ENCODE measurements around the gene PPP1R3F.
"Not testable (repeated sequence)": the region's sequence is repeated elsewhere in the genome, so short reads cannot be mapped to it uniquely, and the experiment has no call there.

DNA sequence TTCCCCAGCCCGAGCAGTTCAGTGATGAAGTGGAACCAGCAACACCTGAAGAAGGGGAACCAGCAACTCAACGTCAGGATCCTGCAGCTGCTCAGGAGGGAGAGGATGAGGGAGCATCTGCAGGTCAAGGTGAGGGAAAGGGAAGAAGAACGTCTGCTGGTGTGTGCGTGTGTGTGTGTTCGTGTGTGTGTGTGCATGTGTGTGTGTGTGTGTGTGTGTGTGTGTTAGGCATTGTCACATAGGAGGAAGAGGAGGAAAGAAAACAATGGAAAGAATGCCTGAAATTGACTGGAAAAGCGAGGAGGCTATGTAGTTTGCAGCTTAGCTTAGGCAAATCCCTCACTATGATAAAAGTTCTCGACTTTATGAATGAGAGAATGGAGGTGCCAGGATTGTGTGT is 54.1 kb downstream of the PPP1R3F start:
- TF ChIP-seq, protein P1, sequence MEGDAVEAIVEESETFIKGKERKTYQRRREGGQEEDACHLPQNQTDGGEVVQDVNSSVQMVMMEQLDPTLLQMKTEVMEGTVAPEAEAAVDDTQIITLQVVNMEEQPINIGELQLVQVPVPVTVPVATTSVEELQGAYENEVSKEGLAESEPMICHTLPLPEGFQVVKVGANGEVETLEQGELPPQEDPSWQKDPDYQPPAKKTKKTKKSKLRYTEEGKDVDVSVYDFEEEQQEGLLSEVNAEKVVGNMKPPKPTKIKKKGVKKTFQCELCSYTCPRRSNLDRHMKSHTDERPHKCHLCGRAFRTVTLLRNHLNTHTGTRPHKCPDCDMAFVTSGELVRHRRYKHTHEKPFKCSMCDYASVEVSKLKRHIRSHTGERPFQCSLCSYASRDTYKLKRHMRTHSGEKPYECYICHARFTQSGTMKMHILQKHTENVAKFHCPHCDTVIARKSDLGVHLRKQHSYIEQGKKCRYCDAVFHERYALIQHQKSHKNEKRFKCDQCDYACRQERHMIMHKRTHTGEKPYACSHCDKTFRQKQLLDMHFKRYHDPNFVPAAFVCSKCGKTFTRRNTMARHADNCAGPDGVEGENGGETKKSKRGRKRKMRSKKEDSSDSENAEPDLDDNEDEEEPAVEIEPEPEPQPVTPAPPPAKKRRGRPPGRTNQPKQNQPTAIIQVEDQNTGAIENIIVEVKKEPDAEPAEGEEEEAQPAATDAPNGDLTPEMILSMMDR (IDR thresholded peaks at IDR 0.05) = not testable (repeated sequence)
- not testable (repeated sequence) for TF ChIP-seq POLR2A (IDR thresholded peaks at IDR 0.05)

Data from body of pancreas (tissue), 4 donors.